Muscle layer of colon (tissue), 2 donors: Measurements from ENCODE around the gene ERGIC1.
"Not testable (repeated sequence)": the region's sequence is repeated elsewhere in the genome, so short reads cannot be mapped to it uniquely, and the experiment has no call there.

Source experiments
- H3K27ac ChIP-seq: one replicate; pipeline ENCODE4 v1.7.0; 2013; ENCODE audit warnings: low read depth, mild to moderate bottlenecking, low read length, moderate library complexity
- H3K27me3 ChIP-seq, 2 donors: one replicate each; pipeline ENCODE4 v1.7.0; 2013; ENCODE audit warnings: low read length in 2 of 2, mild to moderate bottlenecking in 2 of 2; ENCODE audit not compliant: insufficient read depth in 2 of 2, control insufficient read depth in 1 of 2
- H3K36me3 ChIP-seq: one replicate; pipeline ENCODE4 v1.7.0; 2013; ENCODE audit warnings: mild to moderate bottlenecking, low read length; ENCODE audit not compliant: insufficient read depth
- H3K4me1 ChIP-seq: one replicate; pipeline ENCODE4 v1.7.0; 2013; ENCODE audit warnings: mild to moderate bottlenecking, low read length; ENCODE audit not compliant: insufficient read depth
- H3K4me3 ChIP-seq, 2 donors: one replicate each; pipeline ENCODE4 v1.7.0; 2013; ENCODE audit warnings: low read length in 2 of 2, low read depth in 1 of 2, mild to moderate bottlenecking in 1 of 2, moderate library complexity in 1 of 2
- H3K9ac ChIP-seq: one replicate; pipeline ENCODE4 v1.7.0; 2013; ENCODE audit warnings: low read length
- H3K9me3 ChIP-seq: one replicate; pipeline ENCODE4 v1.7.0; 2013; ENCODE audit warnings: mild to moderate bottlenecking, low read length
- donor health status: abdominal sarcoma.
- donor health status: Adenocarcinoma of cecum.

Gene ERGIC1

GRCh38 chr5:172802567-172803176, 31.4 kb upstream of the ERGIC1 start:
- peaks cover 8% of the 10 kb centered on the region for H3K4me1 ChIP-seq
- no peak overlapping the region for H3K27ac ChIP-seq
- no peak overlapping the region for H3K9ac ChIP-seq
- H3K4me3 ChIP-seq: no peak overlapping the region
- no peaks in the 10 kb centered on the region for H3K27me3 ChIP-seq
- no peaks in the 10 kb centered on the region for H3K9me3 ChIP-seq
- no peaks in the 10 kb centered on the region for H3K36me3 ChIP-seq

DNA sequence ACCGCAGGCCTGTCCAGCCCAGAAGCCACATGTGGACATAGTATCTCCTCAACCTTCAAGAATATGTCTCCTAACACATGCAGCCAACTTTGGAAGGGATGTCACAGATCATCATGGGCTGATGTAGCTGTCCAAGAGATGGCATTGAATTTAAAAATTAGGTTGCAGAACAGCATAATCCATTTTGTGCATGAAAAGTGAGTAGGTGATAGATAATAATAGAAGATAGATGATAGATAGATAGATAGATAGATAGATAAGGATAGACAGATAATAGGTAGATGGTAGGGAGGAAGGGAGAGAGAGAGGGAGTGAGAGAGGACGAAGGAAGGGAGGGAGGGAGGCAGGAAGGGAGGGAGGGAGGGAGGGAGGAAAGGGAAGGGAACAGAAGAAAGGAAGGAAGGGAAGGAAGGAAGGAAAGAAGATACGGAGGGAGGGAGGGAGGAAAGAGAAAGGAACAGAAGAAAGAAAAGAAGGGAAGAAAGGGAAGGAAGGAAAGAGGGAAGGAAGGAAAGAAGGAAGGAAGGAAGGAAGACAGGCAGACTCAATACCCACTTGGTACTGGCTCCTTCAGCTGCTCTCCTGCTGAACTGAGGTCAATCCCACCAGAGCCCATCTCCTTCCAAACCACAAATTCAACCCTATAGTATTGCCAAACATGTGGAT, 28.9 kb upstream of the ERGIC1 start:
- Histone ChIP-seq H3K4me1 (no peaks in the 10 kb centered on the region), H3K4me3 (no peak overlapping the region), H3K27ac (no peak overlapping the region), H3K9ac (no peak overlapping the region), H3K27me3 (no peaks in the 10 kb centered on the region), H3K36me3 (no peaks in the 10 kb centered on the region), H3K9me3 (peaks cover 7% of the 10 kb centered on the region)

- peaks cover 7% of the 10 kb centered on the region for H3K9me3 ChIP-seq
- no peaks in the 10 kb centered on the region for H3K36me3 ChIP-seq
- H3K27me3 ChIP-seq: no peaks in the 10 kb centered on the region
- no peak overlapping the region for H3K4me3 ChIP-seq
- H3K4me1 ChIP-seq: no peaks in the 10 kb centered on the region
- no peak overlapping the region for H3K27ac ChIP-seq
- no peak overlapping the region for H3K9ac ChIP-seq
Measured at GRCh38 chr5:172805736-172806255, 28.3 kb upstream of the ERGIC1 start.

DNA sequence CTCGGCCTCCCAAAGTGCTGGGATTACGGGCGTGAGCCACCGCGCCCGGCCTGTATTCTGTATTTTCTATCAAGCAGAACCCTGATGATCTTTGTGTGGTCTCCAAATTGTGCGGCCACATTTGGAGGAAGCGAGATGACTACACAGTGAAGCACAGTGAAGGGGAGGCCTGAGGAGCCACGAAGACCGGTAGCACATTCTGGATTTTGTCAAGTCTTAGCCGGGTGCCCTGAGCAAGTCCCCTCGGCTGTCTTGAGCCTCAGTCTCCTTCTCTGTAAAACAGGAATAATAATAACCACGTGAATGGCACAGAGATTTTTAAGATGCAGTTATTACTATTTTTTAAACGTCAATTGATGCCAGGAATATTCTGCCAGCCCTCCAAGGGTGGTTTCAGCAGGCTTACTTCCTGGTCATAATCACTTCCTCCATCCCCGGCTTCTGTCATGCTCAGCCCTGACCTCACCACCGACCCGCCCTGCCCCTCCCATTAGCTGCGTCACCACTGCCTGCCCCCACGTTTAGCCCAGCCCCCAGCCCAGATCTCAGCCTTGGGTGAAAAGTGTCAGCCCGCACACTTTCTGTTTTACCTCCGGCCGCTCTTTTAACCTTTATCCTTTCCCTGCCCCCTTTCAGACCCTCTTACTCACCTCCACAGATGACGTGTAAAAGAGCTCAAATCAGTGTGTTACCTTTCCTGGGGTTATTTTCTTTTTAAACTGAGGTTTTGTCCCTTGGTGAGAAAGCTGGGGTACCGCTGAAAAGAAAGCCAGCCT, 27.0 kb upstream of the ERGIC1 start:
- Histone ChIP-seq H3K9ac (no peak overlapping the region), H3K27ac (peak overlapping the region; percentile 63), H3K36me3 (no peaks in the 10 kb centered on the region)

DNA sequence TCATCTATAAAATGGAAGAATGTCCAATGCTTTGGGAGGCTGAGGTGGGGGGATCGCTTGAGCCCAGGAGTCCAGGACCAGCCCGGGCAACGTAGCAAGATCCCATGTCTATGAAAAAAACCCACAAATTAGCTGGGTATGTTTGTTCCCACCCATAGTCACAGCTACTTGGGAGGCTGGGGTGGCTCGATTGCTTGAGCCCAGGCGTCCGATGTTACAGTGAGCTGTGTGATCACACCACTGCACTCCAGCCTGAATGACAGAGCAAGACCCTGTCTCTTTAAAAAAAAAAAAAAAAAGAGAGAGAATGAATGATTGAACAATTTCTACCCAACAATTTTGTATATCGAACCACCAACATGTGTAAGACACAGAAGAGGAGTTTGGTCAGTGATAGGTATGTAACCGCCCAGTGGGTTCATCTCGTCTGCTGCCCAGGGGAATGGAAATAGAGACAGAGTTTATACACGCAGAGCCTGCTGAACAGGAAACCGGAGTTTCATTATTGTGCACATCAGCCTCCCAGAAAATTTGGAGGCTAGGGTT, 26.2 kb upstream of the ERGIC1 start:
- H3K27me3 ChIP-seq: no peaks in the 10 kb centered on the region
- no peak overlapping the region for H3K9ac ChIP-seq
- no peak overlapping the region for H3K27ac ChIP-seq
- H3K4me3 ChIP-seq: no peak overlapping the region
- H3K9me3 ChIP-seq: peaks cover 7% of the 10 kb centered on the region
- no peaks in the 10 kb centered on the region for H3K4me1 ChIP-seq
- no peaks in the 10 kb centered on the region for H3K36me3 ChIP-seq

More for the DNA sequence above, 27.0 kb upstream of the ERGIC1 start:
- Histone ChIP-seq H3K27me3 (no peaks in the 10 kb centered on the region), H3K9me3 (peaks cover 7% of the 10 kb centered on the region), H3K4me3 (no peak overlapping the region), H3K4me1 (no peaks in the 10 kb centered on the region)

DNA sequence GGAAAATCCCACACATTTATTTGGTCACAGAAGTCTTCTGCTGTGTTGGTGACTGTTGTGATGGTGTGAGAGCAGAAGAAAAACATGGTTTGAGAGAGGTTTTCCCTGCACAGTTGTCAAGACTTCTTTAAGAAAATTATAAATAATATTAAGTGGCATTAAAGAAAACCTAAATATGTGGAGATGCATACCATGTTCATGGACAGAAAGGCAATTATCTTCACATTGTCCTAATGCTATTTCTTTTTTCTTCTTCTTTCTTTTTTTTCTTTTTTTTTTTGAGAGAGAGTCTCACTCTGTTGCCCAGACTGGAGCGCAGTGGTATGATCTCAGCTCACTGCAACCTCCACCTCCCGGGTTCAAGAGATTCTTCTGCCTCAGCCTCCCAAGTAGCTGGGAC, 24.3 kb upstream of the ERGIC1 start:
- no peak overlapping the region for H3K9ac ChIP-seq
- no peak overlapping the region for H3K4me3 ChIP-seq
- no peaks in the 10 kb centered on the region for H3K27me3 ChIP-seq
- no peaks in the 10 kb centered on the region for H3K4me1 ChIP-seq
- peaks cover 7% of the 10 kb centered on the region for H3K9me3 ChIP-seq
- no peaks in the 10 kb centered on the region for H3K36me3 ChIP-seq
- H3K27ac ChIP-seq: no peak overlapping the region

GRCh38 chr5:172810996-172811395, 23.1 kb upstream of the ERGIC1 start:
- not testable (repeated sequence) for H3K4me1 ChIP-seq, H3K9me3 ChIP-seq, H3K36me3 ChIP-seq, H3K27ac ChIP-seq, H3K9ac ChIP-seq, H3K27me3 ChIP-seq, H3K4me3 ChIP-seq

DNA sequence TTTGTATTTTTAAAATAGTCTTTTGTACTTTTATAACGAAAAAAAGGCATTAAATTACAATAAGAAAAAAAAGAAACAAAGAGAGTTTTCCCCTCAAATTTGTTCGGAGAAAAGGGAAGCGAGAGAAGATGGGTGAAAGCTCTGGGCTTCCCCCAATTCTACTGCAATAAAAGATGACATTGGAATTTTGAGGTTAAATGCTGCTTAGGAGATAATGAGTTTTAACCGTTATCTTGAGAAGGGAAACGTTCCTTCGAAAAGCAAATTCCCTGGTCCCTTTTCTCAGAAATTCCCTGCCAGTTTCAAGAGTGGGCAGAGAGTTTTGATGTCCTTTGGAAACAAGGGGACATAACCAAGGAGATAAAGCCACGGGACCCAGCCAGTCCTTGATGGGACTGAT, 18.4 kb upstream of the ERGIC1 start:
- no peaks in the 10 kb centered on the region for H3K27me3 ChIP-seq
- H3K9me3 ChIP-seq: no peaks in the 10 kb centered on the region
- H3K4me1 ChIP-seq: no peaks in the 10 kb centered on the region
- H3K27ac ChIP-seq: no peak overlapping the region
- H3K9ac ChIP-seq: no peak overlapping the region
- no peaks in the 10 kb centered on the region for H3K36me3 ChIP-seq
- H3K4me3 ChIP-seq: no peak overlapping the region

DNA sequence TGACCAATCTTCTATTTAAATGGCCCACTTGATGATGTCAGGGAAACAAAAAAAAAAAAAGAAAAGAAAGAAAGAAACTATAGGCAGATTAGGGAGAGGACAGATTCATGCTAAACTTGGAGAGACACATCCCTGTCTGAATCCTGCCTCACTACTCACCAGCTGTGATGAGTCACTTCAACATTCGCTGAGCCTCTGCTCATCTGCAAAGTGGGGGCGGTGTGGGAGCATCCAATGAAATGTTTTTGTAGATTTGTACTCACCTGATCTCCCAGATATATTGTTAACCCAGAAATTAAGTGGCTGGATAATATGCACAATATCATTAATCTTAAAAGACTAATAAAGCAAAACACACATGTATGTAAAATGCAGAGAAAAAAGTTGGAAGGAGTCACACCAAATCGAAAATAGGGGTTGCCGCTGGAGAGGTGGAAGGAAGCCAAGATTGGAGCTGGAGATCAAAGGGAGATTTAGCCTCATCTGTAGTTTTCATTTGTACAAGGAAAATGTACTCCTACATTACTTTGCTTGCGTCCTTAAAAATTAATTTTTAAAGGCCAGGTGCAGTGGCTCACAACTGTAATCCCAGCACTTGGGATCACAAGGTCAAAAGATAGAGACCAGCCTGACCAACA, 17.0 kb upstream of the ERGIC1 start:
- Histone ChIP-seq H3K36me3 (no peaks in the 10 kb centered on the region), H3K4me3 (no peak overlapping the region), H3K9ac (no peak overlapping the region), H3K27me3 (no peaks in the 10 kb centered on the region), H3K27ac (no peak overlapping the region), H3K9me3 (no peaks in the 10 kb centered on the region), H3K4me1 (no peaks in the 10 kb centered on the region)

GRCh38 chr5:172817664-172818063, 16.4 kb upstream of the ERGIC1 start:
- H3K27ac ChIP-seq: no peak overlapping the region
- H3K9me3 ChIP-seq: no peaks in the 10 kb centered on the region
- no peak overlapping the region for H3K4me3 ChIP-seq
- H3K36me3 ChIP-seq: no peaks in the 10 kb centered on the region
- no peaks in the 10 kb centered on the region for H3K27me3 ChIP-seq
- no peaks in the 10 kb centered on the region for H3K4me1 ChIP-seq
- H3K9ac ChIP-seq: no peak overlapping the region

DNA sequence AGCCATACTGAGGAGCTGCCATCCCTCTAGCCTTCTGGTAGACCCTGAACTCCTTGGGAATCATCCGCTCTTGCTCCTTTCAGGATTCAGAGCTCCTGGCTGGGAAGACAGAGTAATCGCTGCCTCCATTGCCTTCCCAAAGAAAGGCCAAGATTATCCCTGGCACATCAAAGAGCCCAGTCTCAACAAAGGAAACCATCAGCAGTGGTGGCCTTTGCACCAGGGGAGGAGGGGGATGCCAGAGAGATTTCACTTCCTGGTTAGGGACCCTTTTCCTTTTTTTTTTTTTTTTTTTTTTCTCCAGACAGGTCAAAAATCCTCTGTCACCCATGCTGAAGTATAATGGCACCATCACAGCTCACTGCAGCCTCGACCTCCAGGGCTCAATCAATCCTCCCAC, 16.0 kb upstream of the ERGIC1 start:
- H3K9me3 ChIP-seq: no peaks in the 10 kb centered on the region
- H3K27me3 ChIP-seq: no peaks in the 10 kb centered on the region
- no peaks in the 10 kb centered on the region for H3K36me3 ChIP-seq
- H3K27ac ChIP-seq: no peak overlapping the region
- H3K4me1 ChIP-seq: no peaks in the 10 kb centered on the region
- no peak overlapping the region for H3K4me3 ChIP-seq
- H3K9ac ChIP-seq: no peak overlapping the region
